Measurements from ENCODE around the gene PRRT4.

The PRRT4 gene

GRCh38 chr7:128405471-128406313 lies 44.2 kb upstream of the PRRT4 start:
- peaks cover 12% of the 10 kb centered on the region for H3K79me1 ChIP-seq (ENCODE audit: low read length)
- H4K12ac ChIP-seq (ENCODE audit: low read depth, low read length), result no peak overlapping the region
- H3K4ac ChIP-seq (ENCODE audit: low read depth, low read length), result no peak overlapping the region
- peak overlapping the region; percentile 15 for H4K8ac ChIP-seq (ENCODE audit: low read depth, low read length)
- no peak overlapping the region for H3K23ac ChIP-seq (ENCODE audit: low read length)
- no CpG with 5 or more reads among the region's 107 CpGs for WGBS (ENCODE audit: extremely low coverage, insufficient coverage, insufficient read length)
- peak overlapping the region; percentile 44 for H3K9ac ChIP-seq (ENCODE audit: low read length)
- peaks cover 2 to 3% of the 10 kb centered on the region in 2 experiments for H3K36me3 ChIP-seq (ENCODE audit: control insufficient read depth in 1 of 2, insufficient read depth in 2 of 2, low read length in 2 of 2)
- no peak overlapping the region for H2BK12ac ChIP-seq (ENCODE audit: low read length)
- no peaks in the 10 kb centered on the region for H3K9me3 ChIP-seq (ENCODE audit: insufficient read depth, low read depth, low read length)
- H2AFZ ChIP-seq (ENCODE audit: insufficient read depth, low read length, poor library complexity), result peak overlapping the region; percentile 58
- H3K27ac ChIP-seq (ENCODE audit: low read depth, low read length), result no peak overlapping the region
- H3K14ac ChIP-seq (ENCODE audit: low read length), result peak overlapping the region; percentile 81
- H3K4me2 ChIP-seq (ENCODE audit: low read length), result peak overlapping the region; percentile 80
- peaks cover 5 to 13% of the 10 kb centered on the region in 2 experiments for H3K4me1 ChIP-seq (ENCODE audit: control insufficient read depth in 1 of 2, insufficient read depth in 2 of 2, low read length in 2 of 2)
- H2BK5ac ChIP-seq (ENCODE audit: low read depth, low read length, poor library complexity), result no peak overlapping the region
- H4K91ac ChIP-seq (ENCODE audit: low read depth, low read length), result peak overlapping the region; percentile 58
- H3K79me2 ChIP-seq (ENCODE audit: control insufficient read depth, insufficient read depth, low read length, poor library complexity), result peaks cover 4% of the 10 kb centered on the region
- H2BK120ac ChIP-seq (ENCODE audit: insufficient read depth, low read length, poor library complexity), result peak overlapping the region; percentile 64
- H2AK5ac ChIP-seq (ENCODE audit: low read length), result no peak overlapping the region
- peak in 1 of 2 donors; percentile 54 for DNase-seq
- H3K18ac ChIP-seq (ENCODE audit: low read length), result peak overlapping the region; percentile 51
- H3K4me3 ChIP-seq (ENCODE audit: low read depth, low read length), result peak overlapping the region; percentile 73
- peaks cover 25% of the 10 kb centered on the region for H3K27me3 ChIP-seq (ENCODE audit: insufficient read depth, low read length)

GRCh38 chr7:128404886-128405470 lies 43.5 kb upstream of the PRRT4 start:
- H2AFZ ChIP-seq (ENCODE audit: insufficient read depth, low read length, poor library complexity), result peak overlapping the region; percentile 58
- H3K27ac ChIP-seq (ENCODE audit: low read depth, low read length), result no peak overlapping the region
- peak overlapping the region; percentile 73 for H3K4me3 ChIP-seq (ENCODE audit: low read depth, low read length)
- peak overlapping the region; percentile 81 for H3K14ac ChIP-seq (ENCODE audit: low read length)
- H2BK5ac ChIP-seq (ENCODE audit: low read depth, low read length, poor library complexity), result no peak overlapping the region
- DNase-seq, result peak in 1 of 2 donors; percentile 25
- H3K23ac ChIP-seq (ENCODE audit: low read length), result no peak overlapping the region
- H2BK12ac ChIP-seq (ENCODE audit: low read length), result no peak overlapping the region
- no CpG with 5 or more reads among the region's 13 CpGs for WGBS (ENCODE audit: extremely low coverage, insufficient coverage, insufficient read length)
- peak overlapping the region; percentile 15 for H4K8ac ChIP-seq (ENCODE audit: low read depth, low read length)
- H3K27me3 ChIP-seq (ENCODE audit: insufficient read depth, low read length), result peaks cover 25% of the 10 kb centered on the region
- H3K9ac ChIP-seq (ENCODE audit: low read length), result no peak overlapping the region
- no peak overlapping the region for H2AK5ac ChIP-seq (ENCODE audit: low read length)
- peaks cover 5 to 12% of the 10 kb centered on the region in 2 experiments for H3K4me1 ChIP-seq (ENCODE audit: control insufficient read depth in 1 of 2, insufficient read depth in 2 of 2, low read length in 2 of 2)
- peaks cover 4% of the 10 kb centered on the region for H3K79me2 ChIP-seq (ENCODE audit: control insufficient read depth, insufficient read depth, low read length, poor library complexity)
- no peaks in the 10 kb centered on the region for H3K9me3 ChIP-seq (ENCODE audit: insufficient read depth, low read depth, low read length)
- H4K91ac ChIP-seq (ENCODE audit: low read depth, low read length), result no peak overlapping the region
- peaks cover 7% of the 10 kb centered on the region in 2 experiments for H3K36me3 ChIP-seq (ENCODE audit: control insufficient read depth in 1 of 2, insufficient read depth in 2 of 2, low read length in 2 of 2)
- peak overlapping the region; percentile 51 for H3K18ac ChIP-seq (ENCODE audit: low read length)
- no peak overlapping the region for H4K12ac ChIP-seq (ENCODE audit: low read depth, low read length)
- H3K4ac ChIP-seq (ENCODE audit: low read depth, low read length), result no peak overlapping the region
- H3K79me1 ChIP-seq (ENCODE audit: low read length), result peaks cover 9% of the 10 kb centered on the region
- H2BK120ac ChIP-seq (ENCODE audit: insufficient read depth, low read length, poor library complexity), result no peak overlapping the region
- H3K4me2 ChIP-seq (ENCODE audit: low read length), result peak overlapping the region; percentile 80

GRCh38 chr7:128404143-128404681 lies 42.7 kb upstream of the PRRT4 start:
- H3K4me1 ChIP-seq (ENCODE audit: control insufficient read depth in 1 of 2, insufficient read depth in 2 of 2, low read length in 2 of 2), result peaks cover 5 to 10% of the 10 kb centered on the region in 2 experiments
- H3K36me3 ChIP-seq (ENCODE audit: control insufficient read depth in 1 of 2, insufficient read depth in 2 of 2, low read length in 2 of 2), result peaks cover 7 to 10% of the 10 kb centered on the region in 2 experiments
- no peak overlapping the region for H2AK5ac ChIP-seq (ENCODE audit: low read length)
- no peak overlapping the region for H3K18ac ChIP-seq (ENCODE audit: low read length)
- H3K4me3 ChIP-seq (ENCODE audit: low read depth, low read length), result no peak overlapping the region
- H3K14ac ChIP-seq (ENCODE audit: low read length), result no peak overlapping the region
- H3K4me2 ChIP-seq (ENCODE audit: low read length), result no peak overlapping the region
- no peak overlapping the region for H3K27ac ChIP-seq (ENCODE audit: low read depth, low read length)
- peaks cover 23% of the 10 kb centered on the region for H3K27me3 ChIP-seq (ENCODE audit: insufficient read depth, low read length)
- H2BK5ac ChIP-seq (ENCODE audit: low read depth, low read length, poor library complexity), result no peak overlapping the region
- no peak overlapping the region for H3K4ac ChIP-seq (ENCODE audit: low read depth, low read length)
- no peak overlapping the region for H4K91ac ChIP-seq (ENCODE audit: low read depth, low read length)
- H4K12ac ChIP-seq (ENCODE audit: low read depth, low read length), result no peak overlapping the region
- no peak for DNase-seq
- no peak overlapping the region for H2AFZ ChIP-seq (ENCODE audit: insufficient read depth, low read length, poor library complexity)
- H4K8ac ChIP-seq (ENCODE audit: low read depth, low read length), result no peak overlapping the region
- no peaks in the 10 kb centered on the region for H3K9me3 ChIP-seq (ENCODE audit: insufficient read depth, low read depth, low read length)
- H3K79me1 ChIP-seq (ENCODE audit: low read length), result peaks cover 5% of the 10 kb centered on the region
- no peak overlapping the region for H3K9ac ChIP-seq (ENCODE audit: low read length)
- WGBS (ENCODE audit: extremely low coverage, insufficient coverage, insufficient read length), result no CpG with 5 or more reads among the region's 9 CpGs
- peaks cover 4% of the 10 kb centered on the region for H3K79me2 ChIP-seq (ENCODE audit: control insufficient read depth, insufficient read depth, low read length, poor library complexity)
- no peak overlapping the region for H2BK12ac ChIP-seq (ENCODE audit: low read length)
- no peak overlapping the region for H3K23ac ChIP-seq (ENCODE audit: low read length)
- no peak overlapping the region for H2BK120ac ChIP-seq (ENCODE audit: insufficient read depth, low read length, poor library complexity)

GRCh38 chr7:128403676-128404075 lies 42.2 kb upstream of the PRRT4 start:
- Histone ChIP-seq H3K4me3 (ENCODE audit: low read depth, low read length) (no peak overlapping the region), H3K4me1 (ENCODE audit: control insufficient read depth in 1 of 2, insufficient read depth in 2 of 2, low read length in 2 of 2) (peaks cover 5% of the 10 kb centered on the region in 2 experiments), H4K12ac (ENCODE audit: low read depth, low read length) (no peak overlapping the region), H4K8ac (ENCODE audit: low read depth, low read length) (no peak overlapping the region), H3K79me1 (ENCODE audit: low read length) (peaks cover 5% of the 10 kb centered on the region), H3K27ac (ENCODE audit: low read depth, low read length) (no peak overlapping the region), H3K4ac (ENCODE audit: low read depth, low read length) (no peak overlapping the region), H3K9me3 (ENCODE audit: insufficient read depth, low read depth, low read length) (no peaks in the 10 kb centered on the region), H4K91ac (ENCODE audit: low read depth, low read length) (no peak overlapping the region), H2AFZ (ENCODE audit: insufficient read depth, low read length, poor library complexity) (no peak overlapping the region), H3K23ac (ENCODE audit: low read length) (no peak overlapping the region), H3K27me3 (ENCODE audit: insufficient read depth, low read length) (peaks cover 17% of the 10 kb centered on the region), H3K18ac (ENCODE audit: low read length) (no peak overlapping the region), H3K36me3 (ENCODE audit: control insufficient read depth in 1 of 2, insufficient read depth in 2 of 2, low read length in 2 of 2) (peaks cover 7 to 10% of the 10 kb centered on the region in 2 experiments), H2BK5ac (ENCODE audit: low read depth, low read length, poor library complexity) (no peak overlapping the region), H3K79me2 (ENCODE audit: control insufficient read depth, insufficient read depth, low read length, poor library complexity) (peaks cover 4% of the 10 kb centered on the region), H2AK5ac (ENCODE audit: low read length) (no peak overlapping the region), H3K9ac (ENCODE audit: low read length) (no peak overlapping the region), H3K4me2 (ENCODE audit: low read length) (no peak overlapping the region), H3K14ac (ENCODE audit: low read length) (no peak overlapping the region), H2BK12ac (ENCODE audit: low read length) (no peak overlapping the region), H2BK120ac (ENCODE audit: insufficient read depth, low read length, poor library complexity) (no peak overlapping the region)
- DNase-seq, result no peak
- WGBS (ENCODE audit: extremely low coverage, insufficient coverage, insufficient read length), result no CpG with 5 or more reads among the region's 5 CpGs

All from trophoblast cell (in vitro differentiated cells and primary cell).